Amniotic epithelial cell (primary cell): ENCODE results near the gene PITPNM1.
A peak's percentile ranks its signal among the peaks of the same experiment; 100 is the strongest.
"Not testable (repeated sequence)": the region's sequence is repeated elsewhere in the genome, so short reads cannot be mapped to it uniquely, and the experiment has no call there.

Experiments
- DNase-seq: peaks from one replicate; pipeline ENCODE4 v3.0.0-alpha.2; 2010; ENCODE audit warnings: low read depth

The PITPNM1 gene

DNA sequence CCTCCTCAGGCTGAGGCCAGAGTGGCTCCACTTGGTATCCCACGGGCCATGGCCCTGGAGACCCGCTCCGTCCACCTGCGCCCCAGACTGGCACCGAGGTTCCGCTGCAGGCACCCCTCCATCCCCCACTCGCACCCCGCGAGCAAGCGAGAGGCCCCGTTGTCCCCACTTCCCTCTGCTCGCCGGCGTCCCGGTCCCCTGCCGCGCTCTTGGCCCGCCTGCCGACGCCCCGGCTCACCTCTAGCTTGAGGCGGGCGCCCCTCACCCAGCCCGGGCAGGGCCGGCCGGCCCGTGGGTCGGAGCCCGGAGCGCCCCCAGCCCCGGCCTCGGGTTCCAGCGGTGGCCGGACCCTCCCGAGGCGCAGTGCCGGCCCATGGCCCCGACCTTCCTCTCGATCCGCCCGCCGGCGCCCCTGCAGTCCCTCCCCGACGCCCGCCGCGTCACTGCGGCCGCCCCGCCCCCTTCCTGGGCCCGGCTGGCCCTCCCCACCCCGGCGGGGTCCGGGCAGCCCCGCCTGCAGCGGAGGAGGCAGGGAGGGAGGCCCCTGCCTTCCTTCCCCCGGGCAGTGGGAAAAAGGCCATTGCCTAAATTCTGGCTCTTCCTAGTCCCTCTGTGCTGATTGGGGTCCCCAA lies at the start of gene PITPNM1:
TSS of gene PITPNM1 (minus strand) at position 414 of the 632 bp plus-strand sequence. CDS start 1,183 bp downstream, outside the sequence.
- peak; percentile 27 for DNase-seq

DNA sequence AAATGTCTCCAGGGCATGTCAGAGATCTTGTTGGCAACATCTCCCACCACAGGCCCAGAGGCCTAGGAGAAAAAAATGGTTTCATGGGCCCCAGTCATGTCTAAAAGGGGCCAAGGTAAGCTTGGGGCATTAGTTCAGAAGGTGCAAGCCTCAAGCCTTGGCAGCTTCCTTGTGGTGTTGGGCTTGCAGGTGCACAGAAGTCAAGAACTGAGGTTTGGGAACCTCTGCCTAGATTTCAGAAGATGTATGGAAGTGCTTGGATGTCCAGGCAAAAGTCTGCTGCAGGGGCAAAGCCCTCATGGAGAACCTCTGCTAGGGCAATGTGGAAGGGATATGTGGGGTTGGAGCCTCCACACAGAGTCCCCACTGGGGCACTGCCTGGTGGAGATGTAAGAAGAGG lies 46.5 kb upstream of the PITPNM1 start:
- not testable (repeated sequence) for DNase-seq

DNA sequence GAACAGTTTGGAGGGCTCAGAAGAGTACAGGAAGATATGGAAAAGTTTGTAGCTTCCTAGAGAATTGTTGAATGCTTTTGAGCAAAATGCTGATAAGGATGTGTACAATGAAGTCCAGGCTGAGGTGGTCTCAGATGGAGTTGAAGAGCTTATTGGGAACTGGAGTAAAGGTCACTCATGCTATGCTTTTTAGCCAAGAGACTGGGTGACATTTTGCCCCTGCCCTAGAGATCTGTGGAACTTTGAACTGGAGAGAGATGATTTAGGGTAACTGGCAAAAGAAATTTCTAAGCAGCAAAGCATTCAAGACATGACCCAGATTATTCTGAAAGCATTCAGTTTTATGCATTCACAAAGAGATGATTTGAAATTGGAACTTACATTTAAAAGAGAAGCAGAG lies 46.0 kb upstream of the PITPNM1 start:
- no peak for DNase-seq

DNA sequence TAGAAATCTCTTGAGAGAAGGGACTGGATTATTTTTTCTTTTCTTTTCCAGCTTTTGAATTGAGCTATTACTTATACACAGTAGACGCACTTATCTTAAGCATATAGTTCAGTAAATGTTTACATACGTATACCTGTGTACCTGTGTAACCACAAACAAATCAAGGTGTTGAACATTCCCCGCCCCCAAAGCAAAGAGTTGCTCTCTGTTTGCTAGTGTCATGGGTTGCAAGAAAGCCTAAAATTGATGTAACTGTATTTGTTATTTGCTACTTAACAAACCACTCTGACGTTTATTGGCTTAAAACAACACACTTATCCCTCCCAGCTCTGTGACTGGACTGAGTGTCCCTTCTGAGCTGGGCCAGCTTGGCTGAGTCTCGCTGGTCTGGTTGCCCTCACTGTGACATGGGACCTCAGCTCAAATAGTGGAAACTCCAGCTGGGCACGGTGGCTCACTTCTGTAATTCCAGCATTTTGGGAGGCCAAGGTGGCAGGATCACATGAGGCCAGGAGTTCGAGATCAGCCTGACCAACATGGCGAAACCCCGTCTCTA lies 43.5 kb upstream of the PITPNM1 start:
- DNase-seq = no peak

DNA sequence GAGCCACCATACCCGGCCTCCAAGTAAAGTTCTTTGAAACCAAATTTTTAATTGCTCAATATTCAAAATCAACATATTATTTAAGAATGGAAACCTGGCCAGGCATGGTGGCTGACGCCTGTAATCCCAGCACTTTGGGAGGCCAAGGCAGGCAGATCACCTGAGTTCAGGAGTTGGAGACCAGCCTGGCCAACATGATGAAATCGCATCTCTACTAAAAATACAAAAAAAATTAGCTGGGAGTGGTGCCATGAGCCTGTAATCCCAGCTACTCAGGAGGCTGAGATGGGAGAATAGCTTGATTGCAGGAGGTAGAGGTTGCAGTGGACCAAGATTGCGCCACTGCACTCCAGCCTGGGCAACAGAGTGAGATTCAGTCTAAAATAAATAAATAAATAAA lies 42.9 kb upstream of the PITPNM1 start:
- not testable (repeated sequence) for DNase-seq

DNA sequence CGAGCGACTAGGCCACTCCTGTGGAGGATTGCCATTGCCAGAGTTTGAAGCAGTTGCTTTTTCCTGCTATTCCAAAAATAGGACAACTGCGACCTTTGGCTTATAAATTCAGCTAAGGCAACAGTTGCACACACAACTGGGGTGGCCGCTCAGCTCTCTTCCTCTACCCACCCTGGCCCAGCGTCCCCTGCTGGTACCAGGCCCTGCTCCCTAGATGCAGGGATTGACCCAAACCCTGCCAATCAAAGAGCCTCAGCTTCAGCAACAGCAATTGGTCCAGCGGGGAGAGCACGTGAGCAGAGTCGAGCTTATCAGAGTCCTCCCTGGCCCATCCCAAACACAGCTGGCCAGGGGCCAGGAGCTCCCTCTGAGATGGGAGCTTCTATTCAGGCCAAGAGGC lies 40.1 kb upstream of the PITPNM1 start:
- DNase-seq = no peak

DNA sequence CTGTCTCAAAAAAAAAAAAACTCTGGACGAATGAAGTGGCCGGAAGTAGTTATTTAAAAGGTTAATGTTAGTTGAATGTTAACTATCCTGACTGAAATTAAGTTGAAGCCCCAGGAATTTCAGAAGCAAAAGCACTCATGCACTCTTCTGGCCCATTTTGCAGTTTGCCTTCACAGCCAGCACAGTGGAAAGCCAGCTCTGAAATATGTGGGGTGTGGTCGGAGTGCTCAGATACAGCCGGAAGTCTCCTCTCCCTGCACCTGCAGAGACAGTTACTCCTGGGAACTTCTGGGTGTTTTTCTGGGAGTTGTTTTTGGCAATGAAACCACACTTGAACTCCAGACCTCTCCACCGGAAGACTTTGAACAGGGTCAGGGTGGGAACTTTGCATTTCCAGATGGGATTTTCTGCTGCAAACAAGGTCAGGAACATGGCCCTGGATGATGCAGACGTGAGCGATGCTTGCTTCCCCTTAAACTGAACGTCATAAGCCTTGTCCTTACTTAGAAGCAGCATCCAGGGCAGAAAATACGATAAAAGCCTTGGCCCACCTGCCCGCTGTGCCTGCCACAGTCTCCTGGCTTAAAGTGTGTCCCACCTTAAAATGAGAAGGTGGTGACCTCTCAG lies 39.6 kb upstream of the PITPNM1 start:
- DNase-seq = no peak

DNA sequence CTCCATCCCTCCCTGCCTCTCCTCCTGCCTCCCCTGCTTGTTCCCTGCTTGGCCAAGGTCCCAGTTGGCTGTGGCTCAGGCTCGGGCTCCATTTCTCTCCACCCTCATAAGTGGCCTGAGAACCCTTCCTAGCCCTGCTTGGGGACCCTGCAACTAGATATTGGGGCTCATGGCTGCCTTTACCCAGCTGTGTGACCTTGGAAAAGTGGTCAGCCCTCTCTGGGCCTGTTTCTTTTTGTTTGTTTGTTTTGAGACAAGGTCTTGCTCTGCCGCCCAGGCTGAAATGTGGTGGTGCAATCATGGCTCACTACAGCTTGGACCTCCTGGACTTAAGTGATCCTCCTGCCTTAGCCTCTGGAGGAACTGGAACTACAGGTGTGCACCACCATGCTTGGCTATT lies 38.4 kb upstream of the PITPNM1 start:
- no peak for DNase-seq

DNA sequence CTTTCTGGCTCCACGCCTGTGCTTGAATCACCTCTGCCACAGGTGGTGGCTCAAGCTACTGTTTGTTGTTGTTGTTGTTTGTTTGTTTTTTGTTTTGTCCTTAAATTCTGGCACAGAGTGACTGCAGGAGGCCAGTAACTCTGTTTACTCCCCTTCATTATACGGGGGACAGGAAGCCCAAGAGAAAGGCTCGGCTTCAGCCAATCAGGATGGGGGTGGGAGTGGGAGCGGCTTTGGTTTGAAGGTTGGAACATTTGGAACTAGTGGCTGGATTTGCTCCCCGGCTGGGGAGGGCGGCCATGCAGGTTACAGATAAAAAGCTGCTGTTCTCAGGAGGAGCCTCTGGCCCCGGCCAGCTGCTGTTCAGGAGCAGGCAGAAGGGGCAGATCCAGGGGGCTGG lies 37.8 kb upstream of the PITPNM1 start:
- DNase-seq = no peak

DNA sequence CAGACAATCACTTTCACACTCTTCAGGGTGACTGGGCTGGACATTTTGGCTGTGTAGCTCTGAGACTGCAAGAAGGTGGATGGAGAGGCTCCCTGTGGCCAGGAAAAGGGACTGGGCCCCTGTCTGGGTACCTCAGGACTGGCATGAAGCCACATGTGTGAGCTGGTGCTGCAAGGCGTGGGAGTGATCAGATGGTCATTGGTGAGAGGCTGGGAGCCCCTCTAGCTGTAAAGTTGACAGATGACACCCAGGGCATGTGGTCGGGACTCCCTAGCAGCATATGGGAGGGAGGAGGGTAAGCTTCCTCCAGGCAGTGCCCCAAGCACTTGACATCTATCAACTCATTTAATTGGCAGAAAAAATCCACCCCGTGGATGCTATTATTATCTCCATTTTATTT lies 37.0 kb upstream of the PITPNM1 start:
- DNase-seq = no peak

DNA sequence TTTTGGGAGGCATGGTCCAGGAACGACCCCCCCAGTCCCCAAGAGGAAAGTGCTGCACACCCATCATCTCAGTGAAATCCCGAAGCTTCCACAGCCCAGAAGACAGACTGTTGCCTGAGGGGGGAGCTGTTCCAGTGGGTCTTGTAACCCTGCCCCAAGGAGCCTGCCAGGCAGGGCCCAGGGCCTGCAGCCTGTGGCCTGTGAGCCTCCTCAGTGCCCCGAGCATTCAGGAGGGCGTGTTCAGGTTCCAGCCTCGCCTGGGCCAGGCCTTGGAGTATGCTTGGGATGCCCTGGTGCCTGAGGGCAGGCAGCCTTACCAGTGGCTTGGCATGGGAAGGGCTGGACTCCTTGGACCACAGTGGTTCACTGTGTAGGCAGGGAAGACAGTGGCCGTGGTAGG lies 36.0 kb upstream of the PITPNM1 start:
- DNase-seq = no peak

DNA sequence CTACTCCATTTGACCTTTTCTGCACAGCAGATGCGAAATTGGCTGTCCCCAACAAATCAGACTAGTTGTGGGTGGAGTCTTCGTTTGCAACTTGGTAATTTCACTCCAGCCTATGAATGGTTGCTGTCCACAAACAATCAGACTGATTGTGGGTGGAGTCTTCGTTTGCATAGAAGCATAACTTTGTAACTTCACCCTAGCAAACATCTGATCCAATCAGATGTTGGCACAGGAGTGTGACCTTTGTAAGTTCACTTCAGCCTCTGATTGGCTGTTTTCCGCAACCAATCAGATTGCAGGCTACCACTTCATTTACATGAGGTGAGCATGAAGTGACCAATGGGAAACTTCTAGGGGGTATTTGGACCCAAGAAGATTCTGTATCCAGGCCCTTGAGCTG lies 34.4 kb upstream of the PITPNM1 start:
- no peak for DNase-seq

DNA sequence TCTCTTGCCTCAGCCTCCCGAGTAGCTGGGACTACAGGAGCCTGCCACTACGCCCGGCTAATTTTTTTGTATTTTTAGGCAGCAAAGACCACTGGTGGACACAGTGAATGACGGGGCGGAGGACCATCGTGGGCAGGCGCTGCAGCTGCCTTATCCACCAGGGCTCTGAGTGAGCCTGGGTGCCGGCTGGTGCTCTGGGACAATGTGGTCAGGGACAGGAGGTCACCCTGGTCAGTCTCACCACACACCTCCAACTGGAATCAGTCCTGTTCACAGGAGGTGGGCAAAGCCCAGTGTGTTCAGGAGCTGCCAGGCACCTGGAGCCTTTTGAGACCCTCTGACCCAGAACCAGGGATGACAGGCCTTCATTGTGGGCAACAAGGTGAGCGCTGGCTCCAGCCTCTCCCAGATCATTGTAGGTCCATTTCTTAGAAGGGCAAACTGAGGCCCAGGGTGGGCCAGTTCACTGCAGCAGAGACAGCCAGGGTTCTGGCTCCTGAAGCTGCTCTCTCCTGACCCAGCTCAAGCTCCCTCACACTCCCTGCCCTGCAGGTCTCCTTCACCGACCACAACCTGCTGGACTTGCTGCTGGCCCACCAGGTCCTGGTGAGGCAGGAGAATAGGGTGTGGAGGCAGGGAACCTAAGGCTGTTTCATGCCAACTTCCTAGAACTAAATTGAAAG lies 33.8 kb upstream of the PITPNM1 start:
- no peak for DNase-seq

DNA sequence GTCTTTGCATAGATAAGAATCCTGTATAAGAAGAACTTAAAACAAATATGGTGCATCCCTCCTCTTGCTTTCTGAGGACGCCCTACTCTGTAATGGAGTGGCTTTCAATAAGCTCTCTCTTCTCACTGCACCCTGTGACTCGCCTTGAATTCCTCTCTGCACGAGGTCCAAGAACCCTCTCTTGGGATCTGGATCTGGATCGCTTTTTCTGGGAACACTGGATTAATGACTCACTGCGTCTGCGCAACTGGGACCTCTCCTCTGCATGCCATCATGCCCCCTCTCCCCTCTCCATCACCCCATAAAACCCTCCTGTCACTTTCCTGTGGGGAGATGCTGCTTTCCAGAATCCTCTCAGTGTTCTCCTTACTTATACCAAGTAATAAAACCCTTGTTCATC lies 33.1 kb upstream of the PITPNM1 start:
- peak; percentile 64 for DNase-seq

DNA sequence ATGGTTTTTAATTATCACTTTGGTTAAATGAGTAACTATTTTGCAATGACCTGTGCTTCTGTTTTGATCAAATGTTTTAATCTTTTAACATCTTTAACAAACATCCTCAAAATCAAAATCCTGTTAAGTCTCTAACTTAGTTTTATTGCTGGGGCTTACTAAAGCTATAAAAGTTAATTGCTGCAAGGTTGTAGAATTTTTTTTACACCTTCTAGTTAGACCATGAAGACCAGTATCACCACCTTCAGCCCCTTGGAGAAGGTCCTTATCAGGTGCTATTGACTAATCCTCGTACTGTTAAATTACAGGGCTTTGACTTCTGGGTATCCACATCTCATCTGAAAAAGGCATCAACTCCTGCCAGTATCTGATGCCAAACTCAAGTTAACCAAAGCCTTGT lies 30.4 kb upstream of the PITPNM1 start:
- no peak for DNase-seq

DNA sequence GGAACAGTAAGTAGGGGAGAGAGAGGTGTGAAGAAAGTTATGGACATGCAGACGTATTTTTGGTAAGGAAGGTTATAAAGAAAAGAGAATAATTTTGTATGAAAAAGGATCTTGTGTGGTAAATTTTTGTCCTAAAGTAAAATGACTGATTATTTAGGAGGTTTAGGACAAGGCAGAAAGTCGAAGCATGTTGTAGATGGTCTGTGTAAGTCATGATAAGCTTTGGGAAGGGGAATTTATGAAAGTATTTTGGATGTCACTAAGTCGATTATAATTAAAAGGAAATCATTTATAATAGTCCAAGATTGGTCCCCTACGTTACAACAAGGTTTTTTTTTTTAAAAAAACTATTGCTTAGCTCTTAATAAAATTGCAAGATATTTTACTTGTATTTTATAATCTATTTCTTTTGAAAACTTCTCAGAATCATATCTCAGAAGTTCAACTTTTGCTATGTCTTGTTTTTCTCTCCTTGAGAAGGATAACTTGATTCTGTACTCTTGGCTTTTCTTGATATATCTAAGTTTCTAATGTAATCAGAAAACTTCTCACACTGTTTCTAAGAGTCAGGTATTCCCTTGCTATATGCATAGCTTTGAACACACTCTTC lies 29.0 kb upstream of the PITPNM1 start:
- DNase-seq = peak; percentile 12

DNA sequence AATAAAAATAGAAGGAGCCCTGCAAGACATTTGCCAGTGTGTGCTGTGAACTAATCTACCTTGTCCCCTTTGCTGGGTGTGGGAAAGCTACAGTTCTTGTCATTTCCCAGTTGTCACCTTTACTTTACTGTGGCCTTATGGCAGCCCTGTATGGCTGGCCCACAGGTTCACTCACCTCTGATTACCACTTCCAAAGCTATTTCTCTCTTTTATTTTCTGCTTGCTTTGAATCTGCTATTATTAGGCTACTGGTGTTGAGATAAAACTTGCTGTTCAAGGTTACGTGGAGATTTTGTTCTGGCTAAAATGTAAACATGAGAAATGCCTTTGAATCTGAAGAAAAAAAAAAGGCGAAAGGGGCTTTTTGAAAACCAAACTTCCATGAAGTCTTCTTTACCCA lies 27.7 kb upstream of the PITPNM1 start:
- DNase-seq = no peak

DNA sequence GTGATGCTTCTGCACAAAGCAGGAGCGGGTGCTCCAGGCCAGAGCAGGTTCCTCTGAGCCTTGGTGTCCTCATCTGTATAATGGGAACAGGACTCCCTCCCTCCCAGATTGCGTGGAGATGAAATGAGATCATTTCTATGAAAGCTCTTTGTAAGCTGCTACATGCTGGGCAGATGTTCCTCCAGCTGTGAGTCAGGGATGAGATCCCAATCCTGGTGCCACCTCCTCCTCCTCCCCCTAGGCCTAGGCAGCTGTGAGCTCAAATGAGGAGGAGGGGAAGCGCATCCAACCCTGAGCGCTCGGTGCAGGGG lies 25.1 kb upstream of the PITPNM1 start:
- no peak for DNase-seq

DNA sequence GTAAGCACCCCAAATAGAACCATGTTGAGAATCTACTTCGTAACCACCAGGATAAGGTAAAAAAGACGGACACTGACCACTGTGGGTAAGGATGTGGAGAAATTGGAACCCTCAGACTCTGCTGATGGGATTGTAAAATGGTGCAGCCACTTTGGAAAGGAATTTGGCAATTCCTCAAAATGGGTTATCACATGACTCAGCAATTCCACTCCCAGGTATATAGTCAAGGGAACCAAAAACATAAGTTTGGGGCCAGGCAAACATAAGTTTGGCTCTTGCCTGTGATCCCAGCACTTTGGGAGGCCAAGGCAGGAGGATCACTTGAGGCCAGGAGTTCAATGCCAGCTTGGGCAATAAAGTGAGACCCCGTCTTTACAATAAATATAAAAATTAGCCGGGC lies 23.2 kb upstream of the PITPNM1 start:
- DNase-seq = no peak

DNA sequence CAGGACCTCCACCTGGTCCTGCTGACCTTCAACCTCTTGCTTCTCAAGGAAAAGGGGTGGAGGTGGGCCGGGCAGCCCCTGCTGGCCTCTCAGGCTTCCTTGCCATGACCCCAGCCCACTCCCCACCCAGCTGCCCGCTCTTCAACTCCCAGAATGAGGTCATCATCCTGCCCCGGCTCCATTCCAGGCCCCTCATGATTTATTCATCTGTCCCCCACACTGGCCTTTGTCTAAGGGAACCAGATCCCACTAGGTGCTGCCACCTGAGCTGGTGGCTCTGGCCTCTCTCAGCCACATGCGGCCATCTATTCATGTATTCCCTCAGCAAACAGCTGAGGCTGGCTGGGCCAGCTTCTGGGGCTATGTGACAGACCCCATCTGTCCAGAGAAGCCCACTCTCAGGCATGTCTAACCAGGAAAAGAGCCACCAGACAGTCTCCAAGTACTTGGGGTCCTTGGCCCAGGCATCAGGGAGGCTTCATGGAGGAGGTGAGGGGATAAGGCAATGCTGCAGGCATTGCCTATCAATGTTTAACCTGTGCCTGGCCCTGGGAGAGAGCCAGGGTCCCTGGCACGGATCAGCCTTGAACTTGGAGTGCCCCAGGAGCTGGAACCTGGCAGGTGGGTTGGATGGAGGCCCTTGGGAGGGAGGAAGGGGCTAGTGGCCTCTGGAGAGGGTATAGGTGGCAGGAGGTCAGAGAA lies 20.3 kb upstream of the PITPNM1 start:
- DNase-seq = no peak

DNA sequence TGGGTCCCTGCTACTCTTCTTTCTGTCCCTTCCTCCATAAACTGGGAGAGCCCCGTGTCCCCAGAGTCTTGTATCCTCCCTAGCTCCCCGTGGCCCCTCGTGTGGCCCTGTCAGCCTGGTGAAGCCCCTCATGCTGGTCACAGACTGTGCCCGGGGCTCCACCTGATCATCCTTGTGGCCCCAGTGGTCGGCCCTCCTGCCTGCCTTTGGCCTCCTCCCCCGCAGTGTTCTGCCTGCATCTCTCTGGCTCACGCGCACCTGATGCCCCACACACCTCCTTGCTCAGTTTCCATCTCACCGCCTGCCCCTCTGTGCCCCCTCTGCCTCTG lies 19.3 kb upstream of the PITPNM1 start:
- no peak for DNase-seq
